ENCODE results near the gene TRPC4AP.

DNA sequence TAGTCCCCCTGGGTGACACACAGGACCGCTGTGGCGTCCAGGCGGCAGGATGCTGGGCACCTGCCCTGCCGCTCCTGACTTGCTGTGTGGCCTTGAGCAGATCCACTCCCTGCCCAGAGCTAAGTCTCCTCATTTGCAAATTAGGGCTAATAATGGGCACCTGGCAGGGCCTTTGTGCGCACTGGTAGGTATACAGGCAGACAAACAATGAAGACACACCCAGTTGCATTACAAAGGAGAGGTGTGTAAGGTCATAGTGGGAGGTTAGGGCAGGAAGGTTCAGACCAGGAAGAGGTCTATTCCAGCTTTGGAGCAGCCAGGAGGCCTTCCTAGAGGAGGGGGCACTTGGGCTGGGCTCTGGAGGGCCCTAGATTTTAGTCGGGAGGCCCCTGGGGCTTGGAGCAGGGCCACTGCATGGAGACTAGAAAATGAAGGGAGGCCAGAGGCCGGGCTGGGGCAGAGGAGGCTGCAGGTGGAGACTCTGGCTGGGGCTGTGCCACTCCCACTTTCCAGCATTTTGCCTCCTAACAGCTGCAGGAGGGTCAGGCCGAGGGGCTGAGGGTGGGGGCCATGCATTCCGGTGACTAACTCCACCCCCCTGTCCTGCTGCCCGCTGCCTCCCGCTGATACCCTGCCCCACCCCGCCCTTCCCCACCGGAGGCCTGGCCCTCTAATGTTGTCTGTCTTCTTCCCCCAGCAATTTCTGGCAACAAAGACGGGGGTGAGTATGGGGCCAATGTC, 108.4 kb downstream of the TRPC4AP start:
- TF ChIP-seq, protein P1, sequence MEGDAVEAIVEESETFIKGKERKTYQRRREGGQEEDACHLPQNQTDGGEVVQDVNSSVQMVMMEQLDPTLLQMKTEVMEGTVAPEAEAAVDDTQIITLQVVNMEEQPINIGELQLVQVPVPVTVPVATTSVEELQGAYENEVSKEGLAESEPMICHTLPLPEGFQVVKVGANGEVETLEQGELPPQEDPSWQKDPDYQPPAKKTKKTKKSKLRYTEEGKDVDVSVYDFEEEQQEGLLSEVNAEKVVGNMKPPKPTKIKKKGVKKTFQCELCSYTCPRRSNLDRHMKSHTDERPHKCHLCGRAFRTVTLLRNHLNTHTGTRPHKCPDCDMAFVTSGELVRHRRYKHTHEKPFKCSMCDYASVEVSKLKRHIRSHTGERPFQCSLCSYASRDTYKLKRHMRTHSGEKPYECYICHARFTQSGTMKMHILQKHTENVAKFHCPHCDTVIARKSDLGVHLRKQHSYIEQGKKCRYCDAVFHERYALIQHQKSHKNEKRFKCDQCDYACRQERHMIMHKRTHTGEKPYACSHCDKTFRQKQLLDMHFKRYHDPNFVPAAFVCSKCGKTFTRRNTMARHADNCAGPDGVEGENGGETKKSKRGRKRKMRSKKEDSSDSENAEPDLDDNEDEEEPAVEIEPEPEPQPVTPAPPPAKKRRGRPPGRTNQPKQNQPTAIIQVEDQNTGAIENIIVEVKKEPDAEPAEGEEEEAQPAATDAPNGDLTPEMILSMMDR (IDR thresholded peaks at IDR 0.05): no peak
- TF ChIP-seq POLR2A (IDR thresholded peaks at IDR 0.05): no peak

All from transverse colon (tissue), 3 donors.